ENCODE results near the gene KRT84.

The KRT84 gene, protein sequence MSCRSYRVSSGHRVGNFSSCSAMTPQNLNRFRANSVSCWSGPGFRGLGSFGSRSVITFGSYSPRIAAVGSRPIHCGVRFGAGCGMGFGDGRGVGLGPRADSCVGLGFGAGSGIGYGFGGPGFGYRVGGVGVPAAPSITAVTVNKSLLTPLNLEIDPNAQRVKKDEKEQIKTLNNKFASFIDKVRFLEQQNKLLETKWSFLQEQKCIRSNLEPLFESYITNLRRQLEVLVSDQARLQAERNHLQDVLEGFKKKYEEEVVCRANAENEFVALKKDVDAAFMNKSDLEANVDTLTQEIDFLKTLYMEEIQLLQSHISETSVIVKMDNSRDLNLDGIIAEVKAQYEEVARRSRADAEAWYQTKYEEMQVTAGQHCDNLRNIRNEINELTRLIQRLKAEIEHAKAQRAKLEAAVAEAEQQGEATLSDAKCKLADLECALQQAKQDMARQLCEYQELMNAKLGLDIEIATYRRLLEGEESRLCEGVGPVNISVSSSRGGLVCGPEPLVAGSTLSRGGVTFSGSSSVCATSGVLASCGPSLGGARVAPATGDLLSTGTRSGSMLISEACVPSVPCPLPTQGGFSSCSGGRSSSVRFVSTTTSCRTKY

DNA sequence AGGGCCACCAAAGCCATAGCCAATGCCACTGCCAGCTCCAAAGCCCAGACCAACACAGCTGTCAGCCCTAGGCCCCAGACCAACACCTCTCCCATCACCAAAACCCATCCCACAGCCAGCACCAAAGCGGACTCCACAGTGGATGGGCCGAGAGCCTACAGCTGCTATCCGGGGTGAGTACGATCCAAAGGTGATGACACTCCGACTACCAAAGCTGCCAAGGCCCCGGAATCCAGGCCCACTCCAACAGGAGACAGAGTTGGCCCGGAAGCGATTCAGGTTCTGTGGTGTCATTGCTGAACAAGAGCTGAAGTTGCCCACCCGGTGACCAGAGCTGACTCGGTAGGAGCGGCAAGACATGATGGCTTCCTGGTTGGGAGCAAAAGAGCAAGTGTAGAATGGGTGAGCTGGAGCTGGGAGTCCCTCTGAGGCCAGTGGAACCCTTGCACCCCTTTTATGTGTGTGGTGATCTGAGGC lies at the start of gene KRT84:
KRT84 (minus strand) TSS at position 427 of the 477 bp plus-strand sequence; CDS start at position 360, 67 bp downstream.
- DNase-seq (ENCODE audit: low read depth in 2 of 2): no peak

DNA sequence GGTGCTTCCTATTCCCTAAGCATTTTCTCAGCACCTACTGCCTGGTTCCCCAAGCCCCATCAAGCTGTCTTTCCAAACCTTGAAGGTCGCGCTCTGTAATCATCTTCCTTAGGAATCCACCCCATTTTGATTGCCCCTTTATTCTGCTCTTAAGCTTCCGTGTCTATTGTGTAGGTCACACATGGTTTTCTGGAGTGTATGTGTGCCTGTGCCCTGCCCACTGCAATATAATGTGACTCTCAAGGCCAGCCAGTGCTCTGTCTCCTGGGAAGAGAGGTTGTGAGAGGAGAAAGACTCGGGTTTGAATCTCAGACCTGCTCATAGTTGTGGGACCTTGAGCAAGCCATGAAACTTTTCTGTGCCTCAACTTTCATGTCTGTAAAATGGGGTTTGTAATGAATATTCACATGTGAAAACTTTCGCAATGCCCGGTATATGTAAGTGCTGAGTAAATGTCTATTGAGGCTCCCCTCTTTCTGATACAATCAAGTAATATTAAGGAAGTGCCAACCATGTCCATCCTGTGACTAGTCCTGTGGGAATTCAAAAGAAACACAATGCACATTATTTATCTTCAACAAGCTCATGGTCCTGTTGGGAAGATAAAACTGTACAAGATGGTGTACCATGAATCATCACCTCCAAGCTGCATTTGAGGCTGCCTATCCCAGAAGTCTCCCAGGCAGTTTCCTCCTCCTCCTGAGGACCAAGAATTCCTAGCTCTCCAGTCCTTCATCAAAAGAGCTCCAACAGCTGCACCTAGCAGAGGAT lies 49.5 kb upstream of the KRT84 start:
- no peak for DNase-seq (ENCODE audit: low read depth in 2 of 2)

DNA sequence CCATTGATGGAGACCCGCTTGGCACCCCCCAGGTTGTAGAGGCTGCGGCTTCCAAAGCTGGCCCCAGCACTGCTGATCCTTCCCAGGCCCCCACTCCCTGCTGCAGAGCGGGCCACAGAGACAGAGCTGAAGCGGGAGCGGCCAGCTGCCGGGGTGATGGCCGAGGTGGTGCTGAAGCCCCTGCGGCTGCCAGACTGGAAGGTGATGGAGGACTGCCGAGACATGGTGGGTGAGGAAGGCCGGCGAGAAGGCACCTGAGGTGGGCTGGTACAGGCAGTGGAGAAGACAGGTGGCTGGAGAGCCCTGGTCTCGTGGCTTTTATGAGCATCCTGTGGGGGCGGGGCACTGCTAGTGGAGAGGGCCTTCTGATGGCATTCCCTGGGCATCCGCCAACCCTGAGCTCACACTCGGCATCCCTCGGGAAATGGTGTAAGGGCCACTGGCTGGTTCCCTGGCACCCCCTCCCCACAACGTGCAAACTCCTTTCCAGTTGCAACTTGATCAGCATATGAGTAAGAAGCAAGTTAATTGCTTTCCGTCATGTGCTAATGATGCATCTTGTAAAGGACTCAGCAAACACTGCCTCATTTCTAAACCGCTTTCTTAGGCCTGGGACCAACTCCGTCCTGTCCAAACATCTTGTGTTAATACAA lies 48.8 kb upstream of the KRT84 start, which contains the start of gene KRT75:
KRT75 (minus strand) TSS at position 291 of the 653 bp plus-strand sequence; CDS start at position 224, 67 bp downstream.
- DNase-seq (ENCODE audit: low read depth in 2 of 2): no peak

DNA sequence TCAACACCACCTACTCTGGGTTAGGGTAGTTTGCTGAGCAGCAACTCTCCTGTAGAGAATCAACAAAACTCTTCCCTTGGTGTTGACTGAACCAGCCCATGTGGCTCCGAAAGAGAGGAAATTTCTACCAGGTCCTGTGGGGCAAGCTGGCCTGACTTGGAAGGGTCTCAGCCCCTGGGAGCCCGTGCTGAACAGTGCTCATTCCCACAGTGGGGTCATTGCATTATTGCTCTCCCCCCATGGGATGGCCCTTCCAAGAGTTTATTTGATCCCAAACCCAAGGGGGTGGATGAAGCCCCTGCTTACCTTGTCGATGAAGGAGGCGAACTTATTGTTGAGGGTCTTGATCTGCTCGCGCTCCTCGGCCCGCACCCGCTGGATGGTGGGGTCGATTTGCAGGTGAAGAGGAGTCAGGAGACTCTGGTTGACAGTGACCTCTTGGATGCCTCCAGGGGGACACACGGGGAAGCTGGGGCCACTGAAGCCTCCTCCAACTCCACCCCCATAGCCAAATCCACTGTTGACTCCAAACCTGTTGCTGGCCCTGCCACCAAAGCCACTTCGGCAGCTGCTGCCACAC lies 48.1 kb upstream of the KRT84 start:
- DNase-seq (ENCODE audit: low read depth in 2 of 2): no peak

DNA sequence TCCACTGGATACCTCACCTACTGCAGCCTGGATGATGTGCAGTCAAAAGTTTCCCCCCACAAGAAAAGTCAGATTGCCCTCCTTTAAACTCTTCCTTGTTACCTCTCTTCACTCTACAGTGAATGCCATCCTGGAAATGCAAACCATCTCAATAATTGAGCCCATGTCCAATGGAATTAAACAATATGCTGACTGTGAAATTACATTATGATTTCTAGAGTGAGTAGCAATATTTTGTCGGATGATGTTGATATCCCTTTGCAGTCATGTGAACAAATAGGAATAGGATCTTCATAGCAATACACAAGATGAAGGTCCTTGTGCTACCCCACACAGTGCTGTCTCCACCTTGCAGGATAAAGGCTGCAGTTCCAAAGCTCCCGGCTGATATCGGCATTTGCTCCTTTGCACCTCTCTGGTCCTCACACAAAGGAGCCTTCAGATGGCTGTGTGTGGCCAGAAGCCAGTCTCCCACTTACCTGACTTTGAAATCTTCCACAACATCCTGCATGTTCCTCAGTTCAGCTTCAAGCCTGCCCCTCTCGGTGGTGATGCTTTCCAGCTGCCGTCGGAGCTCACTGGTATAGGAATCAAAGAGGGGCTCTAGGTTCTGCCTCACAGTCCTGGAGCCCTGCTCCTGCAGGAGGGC lies 47.2 kb upstream of the KRT84 start:
- no peak for DNase-seq (ENCODE audit: low read depth in 2 of 2)

DNA sequence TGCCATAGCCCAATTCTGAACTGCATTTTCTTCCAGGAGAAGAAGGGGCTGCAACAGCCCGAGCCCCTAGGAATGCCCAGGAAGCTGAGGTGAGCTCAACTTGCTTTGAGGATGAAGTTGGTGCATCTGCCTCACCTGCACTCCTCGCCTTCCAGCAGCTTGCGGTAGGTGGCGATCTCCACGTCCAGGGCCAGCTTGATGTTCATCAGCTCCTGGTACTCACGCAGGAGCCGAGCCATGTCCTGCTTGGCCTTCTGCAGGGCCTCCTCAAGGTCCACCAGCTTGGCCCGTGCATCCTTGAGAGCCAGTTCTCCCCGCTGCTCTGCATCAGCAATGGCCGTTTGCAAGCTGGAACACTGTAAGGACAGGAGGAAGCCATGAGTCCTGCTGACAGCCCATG lies 42.7 kb upstream of the KRT84 start:
- no peak for DNase-seq (ENCODE audit: low read depth in 2 of 2)

DNA sequence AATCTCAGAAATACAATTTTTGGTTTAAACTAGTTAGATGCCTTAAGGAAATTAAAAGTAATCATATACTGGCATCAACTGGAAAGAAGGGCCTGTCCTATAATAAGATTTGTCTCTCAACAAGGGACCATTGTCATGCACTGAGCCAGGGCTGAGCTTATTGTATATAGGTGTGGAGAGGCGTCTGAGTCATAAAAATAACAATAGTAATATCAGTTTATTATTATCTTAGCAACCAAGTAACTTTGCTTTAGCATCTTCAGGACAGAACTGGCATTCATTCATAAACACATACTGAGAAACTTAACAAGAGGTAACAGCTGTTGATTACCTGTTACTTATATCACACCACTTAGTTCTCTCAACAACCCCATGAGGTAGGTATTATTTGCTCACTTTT lies 41.6 kb upstream of the KRT84 start:
- DNase-seq (ENCODE audit: low read depth in 2 of 2): no peak

DNA sequence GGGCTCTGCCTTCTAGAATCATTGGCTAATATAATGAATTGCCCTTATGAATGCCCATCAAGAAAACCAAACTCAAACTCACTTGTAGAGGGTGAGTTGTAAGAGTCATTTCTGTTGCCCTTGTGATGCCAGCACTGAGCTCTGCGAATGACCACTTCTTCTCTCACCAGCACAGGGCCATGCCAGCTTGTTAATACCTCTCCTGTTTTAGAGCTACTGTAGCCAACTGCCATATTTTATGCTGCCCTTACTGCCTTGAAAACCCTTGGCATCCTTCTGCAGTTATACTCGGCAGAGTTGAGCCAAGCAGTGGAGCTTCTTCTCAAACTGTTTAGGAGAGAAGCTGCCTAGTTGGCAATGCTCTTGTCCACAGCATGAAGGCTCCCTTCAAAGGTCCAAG lies 40.6 kb upstream of the KRT84 start:
- DNase-seq (ENCODE audit: low read depth in 2 of 2): no peak

DNA sequence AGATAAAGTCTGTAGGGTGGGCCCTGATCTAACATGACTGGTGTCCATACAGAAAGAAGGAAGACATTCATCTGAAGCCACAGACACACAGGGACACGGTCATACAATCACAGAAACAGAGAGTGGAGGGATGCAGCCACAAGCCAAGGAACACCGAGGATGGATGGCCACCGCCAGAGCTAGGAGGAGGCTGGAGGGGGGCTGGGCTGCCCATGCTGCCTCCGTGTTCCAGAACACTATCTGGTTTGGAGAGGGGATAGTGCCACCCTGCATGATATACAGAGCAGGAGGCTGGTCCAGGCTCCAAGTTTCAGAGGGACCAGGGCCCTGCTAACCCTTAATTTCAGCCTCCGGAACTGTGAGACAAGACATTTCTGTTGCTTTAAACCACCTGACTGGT lies 40.0 kb upstream of the KRT84 start:
- no peak for DNase-seq (ENCODE audit: low read depth in 2 of 2)

DNA sequence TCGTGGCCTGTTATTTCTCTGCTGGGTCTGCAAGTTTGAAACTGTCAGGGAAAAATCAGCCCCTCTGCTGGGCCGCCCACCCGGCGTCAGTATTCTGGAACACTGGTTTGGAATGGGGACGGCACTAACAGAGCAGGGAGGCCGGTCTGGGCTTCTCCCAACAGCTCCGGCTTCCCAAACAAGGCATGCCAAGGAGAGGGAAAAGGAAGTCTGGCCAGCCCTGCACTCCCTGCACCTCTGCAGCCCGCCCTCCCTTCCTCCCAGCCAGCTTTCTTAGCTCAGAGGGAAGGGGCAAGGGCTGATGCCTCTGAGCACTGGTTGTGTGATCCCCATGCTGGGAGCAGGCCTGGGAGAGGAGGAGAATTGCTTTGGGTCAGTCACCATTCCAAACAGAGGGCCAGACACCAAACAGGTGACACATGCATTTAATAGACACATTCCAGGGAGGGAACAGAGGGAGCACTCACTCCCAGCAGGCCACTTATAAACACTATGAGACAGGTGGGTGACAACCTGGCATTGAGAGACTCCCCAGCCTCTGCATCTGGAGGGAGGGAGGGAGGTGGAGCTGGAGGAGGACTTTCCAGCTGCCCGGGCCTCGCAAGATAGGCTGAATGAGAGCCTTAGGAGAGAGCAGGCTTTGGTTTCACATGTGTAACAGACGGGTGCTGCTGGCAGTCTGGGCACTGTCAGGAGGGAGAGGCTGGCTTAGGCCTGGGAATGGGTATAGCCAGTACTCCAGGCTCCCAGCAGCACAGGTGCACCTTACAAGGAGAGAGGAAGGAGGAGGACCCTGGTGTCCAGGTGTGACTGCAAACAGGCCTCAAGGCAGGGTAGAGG lies 38.4 kb upstream of the KRT84 start:
- no peak for DNase-seq (ENCODE audit: low read depth in 2 of 2)

DNA sequence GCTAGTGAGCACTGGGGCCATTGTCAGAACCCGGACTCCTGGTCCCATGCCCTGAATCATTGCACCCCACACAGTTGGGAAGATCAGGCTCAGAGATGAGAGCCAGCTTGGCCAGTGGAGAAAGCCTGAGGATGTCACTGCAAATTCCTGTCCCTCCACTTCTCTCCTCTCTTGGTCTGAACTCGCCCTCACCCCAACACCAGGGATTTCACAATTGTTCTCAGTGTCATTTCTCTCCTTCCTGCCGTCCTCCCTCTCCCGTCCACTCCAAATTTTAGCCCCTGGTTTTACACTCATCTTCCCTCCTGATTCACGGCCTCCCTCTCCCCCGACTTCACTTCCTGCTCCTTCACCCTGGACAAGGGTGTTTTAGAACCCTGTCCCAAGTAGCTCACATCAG lies 37.6 kb upstream of the KRT84 start:
- no peak for DNase-seq (ENCODE audit: low read depth in 2 of 2)

DNA sequence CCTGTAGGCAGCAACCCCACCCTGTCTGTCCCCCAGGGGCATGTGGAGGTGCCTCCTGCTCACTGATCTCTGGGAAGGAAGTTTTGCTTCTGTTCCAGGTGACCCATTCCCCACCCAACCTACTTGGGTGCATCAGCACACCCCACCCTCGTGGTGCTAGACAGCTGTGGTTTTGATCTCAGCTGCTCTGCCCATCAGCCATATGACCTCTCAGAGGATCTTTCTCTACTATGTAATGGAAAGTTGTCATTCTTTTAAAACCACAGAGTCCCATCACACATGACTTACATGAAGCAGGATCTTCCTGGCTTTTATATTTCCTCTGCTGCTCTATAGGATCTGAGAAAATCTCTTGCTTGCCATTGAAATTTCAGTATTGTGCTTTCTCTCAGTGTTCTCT lies 34.2 kb upstream of the KRT84 start:
- no peak for DNase-seq (ENCODE audit: low read depth in 2 of 2)

DNA sequence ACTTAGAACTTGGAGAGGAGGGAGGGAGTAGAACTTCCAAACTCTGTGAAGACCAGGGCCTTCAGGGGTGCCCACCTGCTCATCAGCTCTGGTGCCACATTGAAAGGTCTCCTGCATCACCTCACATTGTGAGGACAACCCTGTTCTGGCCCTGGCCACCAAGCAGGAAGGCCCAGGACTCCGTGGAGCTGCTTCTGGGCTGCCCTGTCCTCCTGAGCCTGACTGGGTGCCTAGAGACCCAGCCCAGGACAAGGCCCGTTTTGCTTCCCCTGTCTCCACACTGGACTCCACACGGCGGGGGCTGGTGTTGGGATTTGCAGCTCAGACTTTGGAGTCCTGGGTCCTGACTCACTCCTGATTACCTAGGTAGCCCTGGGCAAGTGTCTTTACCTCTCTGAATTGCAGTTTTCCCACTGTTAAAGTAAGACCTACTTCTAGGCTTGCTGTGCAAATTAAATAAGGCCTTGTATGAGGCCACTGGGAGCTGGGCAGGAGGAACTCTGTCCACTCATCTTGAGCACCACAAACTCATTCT lies 33.2 kb upstream of the KRT84 start:
- DNase-seq (ENCODE audit: low read depth in 2 of 2): no peak

DNA sequence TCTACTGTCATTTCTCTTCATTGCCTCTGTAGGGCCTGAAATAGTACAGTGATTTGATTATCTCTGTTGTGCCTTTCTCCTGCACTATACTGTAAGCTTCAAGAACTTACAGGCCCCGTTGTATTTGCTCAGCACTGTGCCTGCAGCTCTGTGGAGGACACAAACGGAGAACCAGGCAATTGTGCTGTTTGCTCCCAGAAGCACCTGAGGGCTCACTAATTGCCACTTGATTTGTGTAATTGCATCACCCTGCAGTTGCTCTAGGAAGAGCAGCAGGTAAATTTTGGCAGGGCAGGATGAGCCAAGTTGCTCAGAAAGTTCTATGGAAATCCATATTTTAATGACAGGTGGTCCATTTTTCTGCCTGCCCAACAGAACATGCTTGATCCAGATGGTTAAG lies 32.3 kb upstream of the KRT84 start:
- no peak for DNase-seq (ENCODE audit: low read depth in 2 of 2)

DNA sequence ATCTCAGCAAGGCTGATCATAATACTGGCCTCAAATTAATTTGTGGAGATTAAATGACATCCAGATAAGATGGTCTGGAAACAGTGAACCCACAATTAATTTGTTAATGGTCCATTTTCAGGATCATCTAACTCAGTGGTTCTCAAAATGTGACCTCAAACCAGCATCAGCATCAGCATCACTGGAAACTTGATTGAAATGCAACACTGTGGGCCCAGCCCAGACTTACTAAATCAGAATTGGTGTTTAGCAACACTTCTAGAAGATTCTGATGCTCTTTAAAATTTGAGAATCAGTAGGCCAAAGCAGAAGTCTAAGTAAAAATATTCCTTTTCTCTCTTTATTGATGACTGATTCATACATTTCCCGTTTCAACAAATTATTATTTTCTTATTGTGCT lies 31.3 kb upstream of the KRT84 start:
- no peak for DNase-seq (ENCODE audit: low read depth in 2 of 2)

DNA sequence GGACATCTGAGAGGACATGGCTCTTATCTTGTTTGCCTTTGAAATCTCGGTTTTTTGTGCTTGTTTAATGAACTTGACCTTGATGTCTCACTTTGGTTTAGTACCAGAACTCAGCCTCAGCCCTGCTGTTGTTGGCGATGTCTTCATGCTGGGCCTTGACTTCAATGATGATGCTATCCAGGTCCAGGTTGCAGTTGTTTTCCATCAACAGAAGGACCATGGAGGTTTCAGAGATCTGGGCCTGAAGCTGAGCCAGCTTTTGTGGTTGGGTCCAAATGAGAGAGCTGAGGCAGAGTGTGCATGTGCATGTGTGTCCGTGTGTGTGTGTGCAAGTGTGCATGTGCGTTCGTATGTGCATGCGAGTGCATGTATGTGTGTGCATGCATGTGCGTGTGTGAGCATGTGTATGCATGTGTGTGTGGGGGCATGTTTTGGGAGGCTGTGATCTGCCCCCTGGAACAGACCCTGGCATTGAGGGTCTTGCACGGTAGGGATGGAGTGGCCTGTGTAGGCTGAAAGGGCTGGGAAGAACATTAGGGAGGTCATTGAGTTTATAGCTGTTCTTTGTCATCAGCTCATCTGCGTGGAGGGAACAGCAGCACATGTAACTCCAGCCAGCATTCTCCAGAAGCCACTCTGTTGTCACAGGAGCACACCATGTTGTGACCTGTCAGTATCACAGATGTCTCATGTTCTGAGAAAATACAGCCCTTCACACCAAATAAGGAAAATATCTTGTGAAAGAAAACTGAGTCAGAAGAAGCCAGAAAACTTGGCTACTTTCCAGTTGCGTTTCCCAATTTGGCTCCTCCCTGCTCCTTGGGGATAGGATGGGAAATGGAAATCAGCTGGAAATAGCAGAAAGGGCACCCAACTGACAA lies 30.7 kb upstream of the KRT84 start:
- no peak for DNase-seq (ENCODE audit: low read depth in 2 of 2)

DNA sequence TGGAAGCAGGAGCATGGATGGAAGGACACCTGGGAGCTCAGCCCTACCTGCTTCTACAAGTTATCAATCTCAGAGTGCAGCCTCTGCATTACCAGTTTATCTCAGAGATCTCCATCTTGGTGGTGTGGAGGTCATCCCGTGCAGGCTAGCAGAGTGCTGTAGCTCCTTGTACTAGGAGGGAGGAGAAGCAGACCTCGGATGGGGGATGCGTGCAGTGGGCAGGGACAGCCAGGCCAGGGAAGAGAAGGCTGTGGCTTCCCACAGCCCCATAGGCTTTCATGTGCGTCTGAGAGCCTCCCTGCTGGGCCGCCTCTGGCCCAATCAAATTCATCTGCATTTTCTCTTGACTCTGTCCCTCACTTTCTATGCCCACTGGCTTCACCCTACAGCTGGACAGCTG lies 29.5 kb upstream of the KRT84 start:
- DNase-seq (ENCODE audit: low read depth in 2 of 2): no peak

DNA sequence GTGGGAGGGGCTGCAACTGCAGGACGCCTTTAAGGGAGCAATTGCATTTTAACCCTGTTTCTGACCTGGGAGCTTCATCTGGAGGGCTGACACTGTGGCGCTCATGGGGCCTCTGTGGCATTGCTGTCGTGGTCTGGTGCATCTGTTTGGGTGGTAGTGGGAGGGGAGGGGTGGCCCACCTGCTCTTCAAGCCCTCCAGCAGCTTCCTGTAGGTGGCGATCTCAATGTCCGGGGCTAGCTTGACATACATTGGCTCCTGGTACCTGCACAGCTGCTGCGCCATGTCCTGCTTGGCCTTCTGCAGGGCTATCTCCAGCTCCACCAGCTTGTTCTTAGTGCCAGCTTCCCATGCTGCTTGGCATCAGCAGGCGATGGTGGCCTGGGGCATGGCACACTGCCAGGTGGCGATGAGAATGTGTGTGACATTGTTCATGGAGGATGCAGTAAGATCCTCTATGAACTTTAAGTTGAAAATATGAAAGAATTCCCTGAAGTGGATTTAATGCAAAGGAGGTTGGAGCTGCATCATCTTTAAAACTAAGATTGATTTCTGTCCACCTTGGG lies 28.4 kb upstream of the KRT84 start:
- no peak for DNase-seq (ENCODE audit: low read depth in 2 of 2)

DNA sequence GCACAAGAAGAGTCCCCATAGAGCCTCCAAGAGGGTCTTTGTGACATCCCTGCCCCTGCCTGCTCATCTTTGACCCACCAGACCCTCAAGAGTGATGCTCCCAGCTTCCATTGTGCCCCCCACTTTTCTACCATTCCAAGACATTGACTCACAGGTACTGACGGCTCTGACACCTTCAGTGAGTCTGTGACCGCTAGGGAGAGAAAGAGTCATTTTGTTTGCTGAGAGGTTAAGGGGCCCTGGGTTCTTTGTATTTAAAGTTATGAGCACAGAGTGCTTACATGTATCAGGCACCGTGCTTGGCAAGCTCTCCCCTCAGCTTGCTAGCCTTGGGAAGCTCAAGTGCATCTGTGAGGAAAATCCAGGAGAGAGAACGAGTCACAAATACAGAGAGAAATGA lies 27.8 kb upstream of the KRT84 start:
- no peak for DNase-seq (ENCODE audit: low read depth in 2 of 2)

Measured in stimulated activated CD4-positive, alpha-beta T cell treated with anti-CD3 and anti-CD28 coated beads, Interleukin-1b, Interleukin-23, amount 100 ng/mL, for 1 hour (primary cell).